GM23338 (cell line): Measurements from ENCODE around the gene TBC1D14. TPM values are rescaled to one million over a fixed set of nuclear protein-coding genes. Genes with fewer than 3 reads are reported as not detected.

Experiments used
- ATAC-seq: fragments of 200-7000 bp; cut with Tn5 transposase; 3 replicates; pipeline ENCODE4 v1.9.1; 2020
- DNase-seq: peaks from one replicate; pipeline ENCODE4 v3.0.0-alpha.2; 2015; ENCODE audit warnings: low spot score
- H2AFZ ChIP-seq: fragments of 200-600 bp; sonication (generic); 2 replicates; pipeline ENCODE4 v1.8.0; 2016; ENCODE audit warnings: antibody characterized with exemption, mild to moderate bottlenecking, moderate library complexity
- H3F3A ChIP-seq: fragments of 200-600 bp; sonication (generic); replicated peaks from 2 replicates; pipeline ENCODE4 v1.8.0; 2017; ENCODE audit warnings: antibody characterized with exemption, mixed run types, low read depth
- H3K27ac ChIP-seq: fragments of 200-600 bp; sonication (generic); 2 replicates; pipeline ENCODE4 v1.6.1; 2016; ENCODE audit warnings: low read depth
- H3K27me3 ChIP-seq: fragments of 200-600 bp; sonication (generic); 2 replicates; pipeline ENCODE4 v1.8.0; 2016; ENCODE audit warnings: mild to moderate bottlenecking, mixed run types, moderate library complexity; ENCODE audit not compliant: insufficient read depth
- H3K36me3 ChIP-seq: fragments of 200-600 bp; sonication (generic); 2 replicates; pipeline ENCODE4 v1.8.0; 2016; ENCODE audit warnings: mild to moderate bottlenecking; ENCODE audit not compliant: insufficient read depth
- H3K4me1 ChIP-seq: fragments of 200-600 bp; sonication (generic); 2 replicates; pipeline ENCODE4 v1.8.0; 2016; ENCODE audit warnings: mild to moderate bottlenecking, moderate library complexity; ENCODE audit not compliant: insufficient read depth
- H3K4me2 ChIP-seq: fragments of 200-600 bp; sonication (generic); 2 replicates; pipeline ENCODE4 v1.7.1; 2017; ENCODE audit warnings: mixed run types
- H3K4me3 ChIP-seq: fragments of 200-600 bp; sonication (generic); 2 replicates; pipeline ENCODE4 v1.6.1; 2016; ENCODE audit warnings: mixed run types
- H3K79me2 ChIP-seq: fragments of 200-600 bp; sonication (generic); replicated peaks from 2 replicates; pipeline ENCODE4 v1.8.0; 2017; ENCODE audit warnings: mild to moderate bottlenecking; ENCODE audit not compliant: insufficient read depth
- H3K9me2 ChIP-seq: fragments of 200-600 bp; sonication (generic); 2 replicates; pipeline ENCODE4 v1.8.0; 2017; ENCODE audit not compliant: insufficient read depth
- H4K20me1 ChIP-seq: fragments of 200-600 bp; sonication (generic); replicated peaks from 2 replicates; pipeline ENCODE4 v1.8.0; 2017; ENCODE audit warnings: mild to moderate bottlenecking; ENCODE audit not compliant: insufficient read depth
- H3K27ac Mint-ChIP-seq: 2 replicates; pipeline ENCODE4 v1.8.0; 2020; ENCODE audit warnings: inconsistent platforms, mild to moderate bottlenecking, moderate library complexity, mixed read lengths
- H3K27me3 Mint-ChIP-seq: 3 replicates; pipeline ENCODE4 v1.8.0; 2022; ENCODE audit warnings: low read depth, mild to moderate bottlenecking, moderate library complexity, mixed read lengths, inconsistent platforms; ENCODE audit not compliant: insufficient read depth, poor library complexity
- H3K36me3 Mint-ChIP-seq: 3 replicates; pipeline ENCODE4 v1.8.0; 2021; ENCODE audit warnings: low read depth, mild to moderate bottlenecking, inconsistent platforms, moderate library complexity, mixed read lengths
- H3K4me1 Mint-ChIP-seq: 3 replicates; pipeline ENCODE4 v1.8.0; 2020; ENCODE audit warnings: mild to moderate bottlenecking, inconsistent platforms, mixed read lengths
- H3K4me3 Mint-ChIP-seq: 3 replicates; pipeline ENCODE4 v1.8.0; 2021; ENCODE audit warnings: moderate library complexity, mild to moderate bottlenecking, inconsistent platforms, mixed read lengths
- H3K9me3 Mint-ChIP-seq: 3 replicates; pipeline ENCODE4 v1.8.0; 2020; ENCODE audit warnings: moderate library complexity, mild to moderate bottlenecking, inconsistent platforms, mixed read lengths
- CREB1 ChIP-seq: fragments of 250-450 bp; sonication (Bioruptor Pico); IDR thresholded peaks from 2 replicates; pipeline ENCODE4 v1.5.0; 2020; ENCODE audit warnings: low read depth, mild to moderate bottlenecking, moderate library complexity
- EZH2 ChIP-seq: fragments of 200-600 bp; sonication (generic); IDR thresholded peaks from one replicate; pipeline ENCODE4 v1.8.0; 2017; ENCODE audit warnings: antibody characterized with exemption, mild to moderate bottlenecking, low read depth; ENCODE audit not compliant: unreplicated experiment
- EZH2phosphoT487 ChIP-seq: fragments of 200-600 bp; sonication (generic); IDR thresholded peaks from one replicate; pipeline ENCODE4 v1.8.1; 2018; ENCODE audit warnings: antibody characterized with exemption; ENCODE audit not compliant: unreplicated experiment
- JUNB ChIP-seq: IDR thresholded peaks from one replicate; pipeline ENCODE4 v1.6.1; 2016; ENCODE audit warnings: antibody characterized with exemption; ENCODE audit not compliant: unreplicated experiment
- NANOG ChIP-seq: IDR thresholded peaks from 2 replicates; pipeline ENCODE4 v1.6.1; 2016; ENCODE audit warnings: antibody characterized with exemption, borderline replicate concordance
- POLR2AphosphoS5 ChIP-seq: IDR thresholded peaks from 2 replicates; pipeline ENCODE4 v1.6.1; 2016; ENCODE audit warnings: antibody characterized with exemption, low read depth
- STAT1 ChIP-seq: IDR thresholded peaks from one replicate; pipeline ENCODE4 v1.6.1; 2016; ENCODE audit warnings: antibody characterized with exemption; ENCODE audit not compliant: unreplicated experiment
- ZNF114 ChIP-seq: fragments of 250-450 bp; sonication (Bioruptor Pico); IDR thresholded peaks from 2 replicates; pipeline ENCODE4 v1.5.0; 2020; ENCODE audit warnings: mild to moderate bottlenecking, moderate library complexity
- ZNF331 ChIP-seq: fragments of 250-450 bp; sonication (Bioruptor Pico); IDR thresholded peaks from 2 replicates; pipeline ENCODE4 v1.5.0; 2020; ENCODE audit warnings: low read depth, mild to moderate bottlenecking, moderate library complexity
- polyA plus RNA-seq: library from polyadenylated mRNA; unstranded; fragments of >200 nt; fragmentation: Nextera tagmentation; extraction: Ambion mirVana; gene quantifications from 2 replicates; pipeline ENCODE4 v1.2.1, GENCODE V29; 2016
- total RNA-seq: library from RNA; depleted of rRNA; stranded (reverse); fragments of >200 nt; shearing (Covaris generic); gene quantifications from 2 replicates; pipeline ENCODE4 v1.2.3, GENCODE V29; 2014
- TF ChIP-seq, protein P1 (sequence below): IDR thresholded peaks from 2 replicates; pipeline ENCODE4 v1.6.1; 2016; ENCODE audit warnings: antibody characterized with exemption
- TF ChIP-seq, protein P2 (sequence below), 2 experiments: fragments of 200-600 bp in 1 of 2; sonication (generic) in 1 of 2; conservative IDR thresholded peaks; 2 replicates each; pipeline versions ENCODE4 v1.5.1 to v1.6.1; 2016 to 2017; ENCODE audit warnings: antibody characterized with exemption in 2 of 2, low read depth in 2 of 2, mild to moderate bottlenecking in 2 of 2, moderate library complexity in 1 of 2
- TF ChIP-seq, protein P3 (sequence below): IDR thresholded peaks from one replicate; pipeline ENCODE4 v1.6.1; 2018; ENCODE audit warnings: antibody characterized with exemption; ENCODE audit not compliant: unreplicated experiment
- TF ChIP-seq, protein P4 (sequence below): fragments of 250-450 bp; sonication (Bioruptor Pico); IDR thresholded peaks from 2 replicates; pipeline ENCODE4 v1.5.0; 2020; ENCODE audit warnings: mild to moderate bottlenecking, moderate library complexity

TBC1D14 gene
- total and polyA plus RNA-seq, 2 experiments from 2014 or later: 18.2 to 59.7 TPM

DNA sequence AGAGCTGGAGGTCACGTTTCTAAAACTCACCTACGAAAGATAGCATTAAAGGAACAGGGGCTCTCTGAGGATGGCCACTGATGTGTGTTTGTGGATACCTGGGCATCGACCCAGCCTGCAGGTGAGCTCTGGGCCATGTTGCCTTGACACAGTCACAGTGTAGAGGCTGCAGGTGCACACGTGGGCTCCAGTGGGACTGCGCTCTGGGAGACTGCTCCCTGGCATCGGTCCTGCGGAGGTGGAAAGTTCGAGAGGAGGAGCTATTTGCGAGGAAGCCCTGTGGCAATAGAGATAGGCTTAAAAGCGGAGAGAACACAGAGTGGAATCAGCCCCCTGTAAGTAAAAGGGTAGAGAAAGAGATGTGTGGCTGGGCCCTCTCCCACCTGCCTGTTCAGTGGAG, 121.2 kb downstream of the TBC1D14 start:
- H3F3A ChIP-seq: no peaks in the 10 kb centered on the region
- ATAC-seq (no peak), DNase-seq (no peak)
- Mint-ChIP-seq H3K27ac (no peak overlapping the region), H3K9me3 (no peaks in the 10 kb centered on the region), H3K27me3 (peaks cover 8% of the 10 kb centered on the region), H3K4me3 (no peak overlapping the region), H3K4me1 (peaks cover 4% of the 10 kb centered on the region), H3K36me3 (peaks cover 51% of the 10 kb centered on the region)
- no peaks in the 10 kb centered on the region for H3K27me3 ChIP-seq
- no peak overlapping the region for H2AFZ ChIP-seq
- no peaks in the 10 kb centered on the region for H3K9me2 ChIP-seq
- H3K27ac ChIP-seq: no peak overlapping the region
- TF ChIP-seq STAT1 (no peak), EZH2phosphoT487 (no peak), POLR2AphosphoS5 (no peak), ZNF114 (no peak), ZNF331 (CRISPR knock-in tag) (no peak), JUNB (no peak), CREB1 (no peak), NANOG (no peak), EZH2 (no peak)
- TF ChIP-seq, protein P1, sequence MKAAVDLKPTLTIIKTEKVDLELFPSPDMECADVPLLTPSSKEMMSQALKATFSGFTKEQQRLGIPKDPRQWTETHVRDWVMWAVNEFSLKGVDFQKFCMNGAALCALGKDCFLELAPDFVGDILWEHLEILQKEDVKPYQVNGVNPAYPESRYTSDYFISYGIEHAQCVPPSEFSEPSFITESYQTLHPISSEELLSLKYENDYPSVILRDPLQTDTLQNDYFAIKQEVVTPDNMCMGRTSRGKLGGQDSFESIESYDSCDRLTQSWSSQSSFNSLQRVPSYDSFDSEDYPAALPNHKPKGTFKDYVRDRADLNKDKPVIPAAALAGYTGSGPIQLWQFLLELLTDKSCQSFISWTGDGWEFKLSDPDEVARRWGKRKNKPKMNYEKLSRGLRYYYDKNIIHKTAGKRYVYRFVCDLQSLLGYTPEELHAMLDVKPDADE: no peak
- TF ChIP-seq, protein P2, sequence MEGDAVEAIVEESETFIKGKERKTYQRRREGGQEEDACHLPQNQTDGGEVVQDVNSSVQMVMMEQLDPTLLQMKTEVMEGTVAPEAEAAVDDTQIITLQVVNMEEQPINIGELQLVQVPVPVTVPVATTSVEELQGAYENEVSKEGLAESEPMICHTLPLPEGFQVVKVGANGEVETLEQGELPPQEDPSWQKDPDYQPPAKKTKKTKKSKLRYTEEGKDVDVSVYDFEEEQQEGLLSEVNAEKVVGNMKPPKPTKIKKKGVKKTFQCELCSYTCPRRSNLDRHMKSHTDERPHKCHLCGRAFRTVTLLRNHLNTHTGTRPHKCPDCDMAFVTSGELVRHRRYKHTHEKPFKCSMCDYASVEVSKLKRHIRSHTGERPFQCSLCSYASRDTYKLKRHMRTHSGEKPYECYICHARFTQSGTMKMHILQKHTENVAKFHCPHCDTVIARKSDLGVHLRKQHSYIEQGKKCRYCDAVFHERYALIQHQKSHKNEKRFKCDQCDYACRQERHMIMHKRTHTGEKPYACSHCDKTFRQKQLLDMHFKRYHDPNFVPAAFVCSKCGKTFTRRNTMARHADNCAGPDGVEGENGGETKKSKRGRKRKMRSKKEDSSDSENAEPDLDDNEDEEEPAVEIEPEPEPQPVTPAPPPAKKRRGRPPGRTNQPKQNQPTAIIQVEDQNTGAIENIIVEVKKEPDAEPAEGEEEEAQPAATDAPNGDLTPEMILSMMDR (conservative IDR thresholded peaks at IDR 0.05; ENCODE audit: low read depth in 2 of 2): no peak
- TF ChIP-seq, protein P3, sequence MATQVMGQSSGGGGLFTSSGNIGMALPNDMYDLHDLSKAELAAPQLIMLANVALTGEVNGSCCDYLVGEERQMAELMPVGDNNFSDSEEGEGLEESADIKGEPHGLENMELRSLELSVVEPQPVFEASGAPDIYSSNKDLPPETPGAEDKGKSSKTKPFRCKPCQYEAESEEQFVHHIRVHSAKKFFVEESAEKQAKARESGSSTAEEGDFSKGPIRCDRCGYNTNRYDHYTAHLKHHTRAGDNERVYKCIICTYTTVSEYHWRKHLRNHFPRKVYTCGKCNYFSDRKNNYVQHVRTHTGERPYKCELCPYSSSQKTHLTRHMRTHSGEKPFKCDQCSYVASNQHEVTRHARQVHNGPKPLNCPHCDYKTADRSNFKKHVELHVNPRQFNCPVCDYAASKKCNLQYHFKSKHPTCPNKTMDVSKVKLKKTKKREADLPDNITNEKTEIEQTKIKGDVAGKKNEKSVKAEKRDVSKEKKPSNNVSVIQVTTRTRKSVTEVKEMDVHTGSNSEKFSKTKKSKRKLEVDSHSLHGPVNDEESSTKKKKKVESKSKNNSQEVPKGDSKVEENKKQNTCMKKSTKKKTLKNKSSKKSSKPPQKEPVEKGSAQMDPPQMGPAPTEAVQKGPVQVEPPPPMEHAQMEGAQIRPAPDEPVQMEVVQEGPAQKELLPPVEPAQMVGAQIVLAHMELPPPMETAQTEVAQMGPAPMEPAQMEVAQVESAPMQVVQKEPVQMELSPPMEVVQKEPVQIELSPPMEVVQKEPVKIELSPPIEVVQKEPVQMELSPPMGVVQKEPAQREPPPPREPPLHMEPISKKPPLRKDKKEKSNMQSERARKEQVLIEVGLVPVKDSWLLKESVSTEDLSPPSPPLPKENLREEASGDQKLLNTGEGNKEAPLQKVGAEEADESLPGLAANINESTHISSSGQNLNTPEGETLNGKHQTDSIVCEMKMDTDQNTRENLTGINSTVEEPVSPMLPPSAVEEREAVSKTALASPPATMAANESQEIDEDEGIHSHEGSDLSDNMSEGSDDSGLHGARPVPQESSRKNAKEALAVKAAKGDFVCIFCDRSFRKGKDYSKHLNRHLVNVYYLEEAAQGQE: no peak
- TF ChIP-seq, protein P4, sequence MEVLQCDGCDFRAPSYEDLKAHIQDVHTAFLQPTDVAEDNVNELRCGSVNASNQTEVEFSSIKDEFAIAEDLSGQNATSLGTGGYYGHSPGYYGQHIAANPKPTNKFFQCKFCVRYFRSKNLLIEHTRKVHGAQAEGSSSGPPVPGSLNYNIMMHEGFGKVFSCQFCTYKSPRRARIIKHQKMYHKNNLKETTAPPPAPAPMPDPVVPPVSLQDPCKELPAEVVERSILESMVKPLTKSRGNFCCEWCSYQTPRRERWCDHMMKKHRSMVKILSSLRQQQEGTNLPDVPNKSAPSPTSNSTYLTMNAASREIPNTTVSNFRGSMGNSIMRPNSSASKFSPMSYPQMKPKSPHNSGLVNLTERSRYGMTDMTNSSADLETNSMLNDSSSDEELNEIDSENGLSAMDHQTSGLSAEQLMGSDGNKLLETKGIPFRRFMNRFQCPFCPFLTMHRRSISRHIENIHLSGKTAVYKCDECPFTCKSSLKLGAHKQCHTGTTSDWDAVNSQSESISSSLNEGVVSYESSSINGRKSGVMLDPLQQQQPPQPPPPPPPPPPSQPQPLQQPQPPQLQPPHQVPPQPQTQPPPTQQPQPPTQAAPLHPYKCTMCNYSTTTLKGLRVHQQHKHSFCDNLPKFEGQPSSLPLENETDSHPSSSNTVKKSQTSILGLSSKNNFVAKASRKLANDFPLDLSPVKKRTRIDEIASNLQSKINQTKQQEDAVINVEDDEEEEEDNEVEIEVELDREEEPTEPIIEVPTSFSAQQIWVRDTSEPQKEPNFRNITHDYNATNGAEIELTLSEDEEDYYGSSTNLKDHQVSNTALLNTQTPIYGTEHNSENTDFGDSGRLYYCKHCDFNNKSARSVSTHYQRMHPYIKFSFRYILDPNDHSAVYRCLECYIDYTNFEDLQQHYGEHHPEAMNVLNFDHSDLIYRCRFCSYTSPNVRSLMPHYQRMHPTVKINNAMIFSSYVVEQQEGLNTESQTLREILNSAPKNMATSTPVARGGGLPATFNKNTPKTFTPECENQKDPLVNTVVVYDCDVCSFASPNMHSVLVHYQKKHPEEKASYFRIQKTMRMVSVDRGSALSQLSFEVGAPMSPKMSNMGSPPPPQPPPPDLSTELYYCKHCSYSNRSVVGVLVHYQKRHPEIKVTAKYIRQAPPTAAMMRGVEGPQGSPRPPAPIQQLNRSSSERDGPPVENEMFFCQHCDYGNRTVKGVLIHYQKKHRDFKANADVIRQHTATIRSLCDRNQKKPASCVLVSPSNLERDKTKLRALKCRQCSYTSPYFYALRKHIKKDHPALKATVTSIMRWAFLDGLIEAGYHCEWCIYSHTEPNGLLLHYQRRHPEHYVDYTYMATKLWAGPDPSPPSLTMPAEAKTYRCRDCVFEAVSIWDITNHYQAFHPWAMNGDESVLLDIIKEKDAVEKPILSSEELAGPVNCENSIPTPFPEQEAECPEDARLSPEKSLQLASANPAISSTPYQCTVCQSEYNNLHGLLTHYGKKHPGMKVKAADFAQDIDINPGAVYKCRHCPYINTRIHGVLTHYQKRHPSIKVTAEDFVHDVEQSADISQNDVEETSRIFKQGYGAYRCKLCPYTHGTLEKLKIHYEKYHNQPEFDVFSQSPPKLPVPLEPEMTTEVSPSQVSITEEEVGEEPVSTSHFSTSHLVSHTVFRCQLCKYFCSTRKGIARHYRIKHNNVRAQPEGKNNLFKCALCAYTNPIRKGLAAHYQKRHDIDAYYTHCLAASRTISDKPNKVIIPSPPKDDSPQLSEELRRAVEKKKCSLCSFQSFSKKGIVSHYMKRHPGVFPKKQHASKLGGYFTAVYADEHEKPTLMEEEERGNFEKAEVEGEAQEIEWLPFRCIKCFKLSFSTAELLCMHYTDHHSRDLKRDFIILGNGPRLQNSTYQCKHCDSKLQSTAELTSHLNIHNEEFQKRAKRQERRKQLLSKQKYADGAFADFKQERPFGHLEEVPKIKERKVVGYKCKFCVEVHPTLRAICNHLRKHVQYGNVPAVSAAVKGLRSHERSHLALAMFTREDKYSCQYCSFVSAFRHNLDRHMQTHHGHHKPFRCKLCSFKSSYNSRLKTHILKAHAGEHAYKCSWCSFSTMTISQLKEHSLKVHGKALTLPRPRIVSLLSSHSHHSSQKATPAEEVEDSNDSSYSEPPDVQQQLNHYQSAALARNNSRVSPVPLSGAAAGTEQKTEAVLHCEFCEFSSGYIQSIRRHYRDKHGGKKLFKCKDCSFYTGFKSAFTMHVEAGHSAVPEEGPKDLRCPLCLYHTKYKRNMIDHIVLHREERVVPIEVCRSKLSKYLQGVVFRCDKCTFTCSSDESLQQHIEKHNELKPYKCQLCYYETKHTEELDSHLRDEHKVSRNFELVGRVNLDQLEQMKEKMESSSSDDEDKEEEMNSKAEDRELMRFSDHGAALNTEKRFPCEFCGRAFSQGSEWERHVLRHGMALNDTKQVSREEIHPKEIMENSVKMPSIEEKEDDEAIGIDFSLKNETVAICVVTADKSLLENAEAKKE (CRISPR knock-in tag): no peak
- H3K4me2 ChIP-seq: no peak overlapping the region
- peaks cover 6% of the 10 kb centered on the region for H3K36me3 ChIP-seq
- peaks cover 6% of the 10 kb centered on the region for H4K20me1 ChIP-seq
- H3K4me1 ChIP-seq: no peaks in the 10 kb centered on the region; the same call in 1 of the 2 replicates
- no peak overlapping the region for H3K4me3 ChIP-seq
- H3K79me2 ChIP-seq: no peaks in the 10 kb centered on the region
